Naive thymus-derived CD8-positive, alpha-beta T cell (primary cell): ENCODE results near the gene FBXO3. TPM values are rescaled to one million over a fixed set of nuclear protein-coding genes. Genes with fewer than 3 reads are reported as not detected.

Source experiments
- ATAC-seq, 2 donors: fragments of 150-1000 bp; cut with Tn5 transposase in 1 of 2; sonication (Bioruptor Pico), chemical (Tn5 transposase) in 1 of 2; 1 replicate in 1 of 2; 2 replicates in 1 of 2; pipeline ENCODE4 v1.10.0; 2021; ENCODE audit warnings: mild to moderate bottlenecking in 2 of 2, moderate library complexity in 2 of 2
- POLR2A ChIA-PET: fragments of 350-600 bp; sonication (Branson Sonifier 250); formaldehyde crosslinking; loops from one replicate; lab custom pipeline; 2021; ENCODE audit warnings: antibody characterized with exemption; lab: Charles Lee
- DNase-seq, 10 donors: peaks; one replicate each; pipeline versions ENCODE4 v3.0.0 to v3.0.0-alpha.2; 2020 to 2022
- H3K27ac Mint-ChIP-seq, 10 donors: one replicate each; pipeline ENCODE4 v1.8.0; 2020 to 2022; ENCODE audit warnings: mild to moderate bottlenecking in 10 of 10, mixed read lengths in 10 of 10, moderate library complexity in 4 of 10, inconsistent platforms in 1 of 10
- H3K27me3 Mint-ChIP-seq, 5 donors: one replicate each; pipeline ENCODE4 v1.8.0; 2021 to 2022; ENCODE audit warnings: mixed read lengths in 5 of 5
- H3K36me3 Mint-ChIP-seq, 3 donors: one replicate each; pipeline ENCODE4 v1.8.0; 2020 to 2022; ENCODE audit warnings: mixed read lengths in 3 of 3, mild to moderate bottlenecking in 2 of 3, inconsistent platforms in 1 of 3
- H3K4me1 Mint-ChIP-seq, 4 donors: one replicate each; pipeline ENCODE4 v1.8.0; 2021 to 2022; ENCODE audit warnings: mixed read lengths in 4 of 4
- H3K4me3 Mint-ChIP-seq, 10 donors: one replicate each; pipeline ENCODE4 v1.8.0; 2020 to 2022; ENCODE audit warnings: mild to moderate bottlenecking in 10 of 10, mixed read lengths in 10 of 10, moderate library complexity in 6 of 10, inconsistent platforms in 1 of 10
- H3K9me3 Mint-ChIP-seq, 9 donors: one replicate each; pipeline ENCODE4 v1.8.0; 2020 to 2022; ENCODE audit warnings: mixed read lengths in 9 of 9, mild to moderate bottlenecking in 3 of 9, inconsistent platforms in 1 of 9, moderate library complexity in 1 of 9
- polyA plus RNA-seq, 3 donors: library from polyadenylated mRNA; unstranded; fragments of 300-500 nt; fragmentation: Illumina TruSeq; gene quantifications; one replicate each; pipeline ENCODE4 v1.2.3, GENCODE V29; 2021
- total RNA-seq, 8 experiments: library from RNA in 2 of 8; stranded (reverse) in 2 of 8; gene quantifications; one replicate each; pipeline ENCODE4 v1.2.3 and lab custom pipeline; 2021 to 2026

Gene FBXO3
- total and polyA plus RNA-seq, 5 experiments from 2014 or later, result 23.6 to 52.1 (median 25.5) TPM

DNA sequence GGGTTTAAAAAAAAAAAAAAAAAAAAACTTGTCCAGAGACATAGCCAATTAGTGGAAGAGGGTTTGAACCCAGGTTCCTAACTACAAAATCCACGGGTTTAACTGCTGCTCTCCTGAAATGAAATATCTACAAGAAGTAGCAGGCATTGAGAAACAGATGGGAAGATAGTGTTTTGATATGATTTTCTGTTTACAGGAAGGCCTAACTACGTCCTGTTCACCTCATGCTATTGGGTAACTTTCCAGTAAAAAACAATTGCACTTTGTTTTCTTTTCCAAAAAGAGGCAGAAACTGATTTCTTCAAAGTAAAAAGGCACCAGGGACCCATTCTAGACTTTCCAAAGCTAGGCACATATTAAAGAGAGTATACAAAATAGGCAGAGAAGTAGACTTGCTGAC, 67.8 kb downstream of the FBXO3 start:
- no peaks in the 10 kb centered on the region for H3K9me3 Mint-ChIP-seq
- ATAC-seq, result no peak
- POLR2A ChIA-PET, result no interaction called here
- peaks cover 0 to 21% (median 6%) of the 10 kb centered on the region in 3 donors for H3K36me3 Mint-ChIP-seq
- peaks cover under 1 to 9% (median 5%) of the 10 kb centered on the region in 4 donors for H3K4me1 Mint-ChIP-seq
- H3K27me3 Mint-ChIP-seq, result no peaks in the 10 kb centered on the region
- DNase-seq, result no peak
- H3K27ac Mint-ChIP-seq, result no peak overlapping the region
- no peak overlapping the region for H3K4me3 Mint-ChIP-seq

DNA sequence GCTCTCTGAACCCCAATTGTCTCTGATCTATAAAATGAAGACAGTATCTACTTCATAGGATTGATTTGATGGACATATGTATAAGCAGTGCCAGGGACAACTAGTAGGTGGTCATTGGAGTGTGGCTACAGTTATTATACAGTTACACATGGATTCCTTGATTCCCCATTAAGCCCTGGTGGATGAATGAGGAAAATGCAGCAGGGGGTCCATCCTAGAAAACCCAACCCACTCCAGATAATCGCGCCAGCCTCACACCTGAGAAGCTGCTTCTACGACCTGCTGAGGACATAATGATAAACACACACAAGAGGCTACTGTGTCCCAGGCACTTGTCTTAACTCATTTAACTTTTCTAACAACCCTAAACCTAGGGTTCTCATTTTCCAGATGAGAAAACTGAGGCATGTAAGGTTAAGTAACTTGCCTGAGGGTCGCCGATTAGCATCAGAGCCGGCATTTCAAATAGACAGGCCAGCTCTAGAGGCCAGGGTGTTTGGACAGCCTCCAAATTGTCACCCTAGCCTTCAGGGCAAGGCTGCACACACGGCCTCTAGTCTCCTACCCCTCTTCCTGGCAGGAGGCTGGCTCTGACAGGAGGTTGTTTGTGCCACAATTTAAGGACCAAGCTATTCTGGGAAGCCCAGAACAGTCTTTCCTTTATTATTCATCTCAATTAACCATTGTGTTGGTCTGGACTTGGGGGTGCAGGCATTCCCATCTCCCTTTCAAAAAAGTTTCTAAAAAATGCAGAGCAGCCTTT, 69.9 kb downstream of the FBXO3 start:
- Mint-ChIP-seq H3K27ac (no peak overlapping the region), H3K36me3 (peaks cover 0 to 11% (median 6%) of the 10 kb centered on the region in 3 donors), H3K9me3 (no peaks in the 10 kb centered on the region), H3K27me3 (no peaks in the 10 kb centered on the region), H3K4me1 (peaks cover 12 to 24% (median 17%) of the 10 kb centered on the region in 4 donors), H3K4me3 (no peak overlapping the region)
- POLR2A ChIA-PET, result no interaction called here
- DNase-seq (no peak), ATAC-seq (no peak)

DNA sequence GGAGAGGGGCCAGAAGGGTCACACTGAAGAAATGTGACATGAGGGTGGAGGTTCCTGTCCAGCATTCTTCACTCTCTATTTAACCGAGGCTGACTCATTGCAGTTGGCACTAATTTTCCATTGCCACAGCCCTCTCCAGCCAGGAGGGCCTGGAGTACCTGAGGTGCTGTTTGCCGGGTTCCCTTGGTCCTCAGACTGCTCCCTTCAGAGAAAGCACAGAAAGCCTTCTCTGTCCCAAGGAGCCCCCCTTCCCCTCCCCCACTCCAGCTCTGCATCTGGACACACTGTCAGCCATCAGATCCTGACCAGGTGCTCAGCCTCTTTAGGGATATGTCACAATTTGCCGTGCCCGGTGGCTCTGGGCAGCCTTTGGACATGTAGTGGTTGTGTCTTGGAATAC, 70.5 kb downstream of the FBXO3 start:
- Mint-ChIP-seq H3K27ac (no peak overlapping the region), H3K4me3 (no peak overlapping the region), H3K9me3 (no peaks in the 10 kb centered on the region), H3K27me3 (no peaks in the 10 kb centered on the region), H3K36me3 (peaks cover 0 to 5% (median 4%) of the 10 kb centered on the region in 3 donors), H3K4me1 (peaks cover 12 to 24% (median 18%) of the 10 kb centered on the region in 4 donors)
- POLR2A ChIA-PET, result no interaction called here
- no peak for ATAC-seq
- no peak for DNase-seq

DNA sequence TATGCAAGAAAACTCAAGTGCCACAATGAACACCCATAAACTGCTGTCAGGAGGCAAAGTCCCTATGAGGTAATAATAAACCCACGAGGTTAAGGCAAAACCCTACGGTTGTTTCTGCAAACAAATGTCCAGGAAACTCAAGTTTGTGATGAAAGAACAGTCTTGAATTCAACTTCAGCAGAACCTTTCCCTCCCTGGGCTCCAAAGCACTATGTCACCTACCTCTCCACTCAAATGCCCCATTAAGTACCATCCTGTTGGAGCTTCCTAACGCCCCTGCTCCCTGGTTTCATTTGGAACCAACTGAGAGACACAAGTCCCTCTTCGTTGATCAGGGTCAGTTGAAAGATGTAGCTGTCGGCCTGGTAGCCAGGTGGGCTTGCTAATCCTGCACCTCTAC, 71.1 kb downstream of the FBXO3 start:
- Mint-ChIP-seq H3K36me3 (no peaks in the 10 kb centered on the region), H3K27me3 (peaks cover 0 to 2% (median 0%) of the 10 kb centered on the region in 5 donors), H3K4me1 (peaks cover 12 to 24% (median 18%) of the 10 kb centered on the region in 4 donors), H3K9me3 (no peaks in the 10 kb centered on the region), H3K27ac (no peak overlapping the region), H3K4me3 (no peak overlapping the region)
- ATAC-seq (no peak), DNase-seq (no peak)
- POLR2A ChIA-PET, result interaction anchor here (4.1 kb wide), 1 partner anchor 33 kb away, joined by 15 read pairs; the partner anchor contains the start of gene CD59

DNA sequence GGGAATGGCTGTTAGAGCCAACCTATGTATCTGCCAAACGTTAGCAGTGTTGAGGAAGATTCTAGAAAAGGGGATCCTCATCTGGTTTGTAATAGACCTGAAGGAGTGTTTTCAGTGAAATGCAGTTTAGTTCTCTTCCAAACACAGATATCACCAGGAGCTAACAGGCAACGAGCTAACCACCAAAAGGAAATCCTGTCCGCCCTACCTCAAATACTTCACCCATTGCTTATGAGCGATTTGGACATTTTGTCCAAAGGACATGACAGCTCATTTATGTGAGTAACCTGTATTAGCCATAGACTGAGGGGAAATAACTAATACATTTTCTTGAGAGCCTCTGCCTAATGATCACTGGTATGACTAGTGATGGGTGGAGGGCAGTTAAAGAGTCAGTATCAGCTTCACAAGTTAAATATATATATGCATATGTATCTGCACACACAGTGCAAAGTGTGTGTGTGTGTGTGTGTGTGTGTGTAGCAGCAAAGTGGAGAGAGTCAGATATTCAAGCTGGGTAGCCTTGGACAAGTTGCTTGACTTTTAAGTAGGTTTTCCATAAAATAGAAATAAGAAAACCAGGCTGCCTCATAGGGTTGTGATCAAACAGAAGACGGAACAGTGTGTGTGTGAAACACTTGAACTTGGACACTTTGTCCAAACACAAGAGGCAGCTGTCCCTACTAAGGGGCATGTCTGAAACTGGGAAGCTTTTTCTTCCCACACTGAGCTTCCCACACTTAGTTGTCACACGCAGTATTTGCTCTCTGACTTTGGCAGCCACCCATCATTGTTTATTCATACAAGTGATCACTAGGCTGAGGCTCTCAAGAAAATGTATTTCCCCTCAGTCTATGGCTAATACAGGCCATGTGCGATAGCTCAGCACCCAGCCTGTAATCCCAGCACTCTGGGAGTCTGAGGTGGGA, 72.8 kb downstream of the FBXO3 start:
- POLR2A ChIA-PET, result interaction anchor here (0.7 to 4.1 kb wide), 5 partner anchors 13 to 41 kb away, joined by 3 to 15 read pairs (median 4); partner anchors contain the start of gene CD59
- Mint-ChIP-seq H3K4me1 (peaks cover 14 to 28% (median 17%) of the 10 kb centered on the region in 4 donors), H3K36me3 (no peaks in the 10 kb centered on the region), H3K27ac (peak overlapping the region; percentile 23 to 89 (median 67)), H3K4me3 (peak overlapping the region; percentile 86 to 95 (median 92)), H3K9me3 (no peaks in the 10 kb centered on the region), H3K27me3 (peaks cover 0 to 5% (median 0%) of the 10 kb centered on the region in 5 donors)
- DNase-seq, result no peak
- ATAC-seq, result no peak

DNA sequence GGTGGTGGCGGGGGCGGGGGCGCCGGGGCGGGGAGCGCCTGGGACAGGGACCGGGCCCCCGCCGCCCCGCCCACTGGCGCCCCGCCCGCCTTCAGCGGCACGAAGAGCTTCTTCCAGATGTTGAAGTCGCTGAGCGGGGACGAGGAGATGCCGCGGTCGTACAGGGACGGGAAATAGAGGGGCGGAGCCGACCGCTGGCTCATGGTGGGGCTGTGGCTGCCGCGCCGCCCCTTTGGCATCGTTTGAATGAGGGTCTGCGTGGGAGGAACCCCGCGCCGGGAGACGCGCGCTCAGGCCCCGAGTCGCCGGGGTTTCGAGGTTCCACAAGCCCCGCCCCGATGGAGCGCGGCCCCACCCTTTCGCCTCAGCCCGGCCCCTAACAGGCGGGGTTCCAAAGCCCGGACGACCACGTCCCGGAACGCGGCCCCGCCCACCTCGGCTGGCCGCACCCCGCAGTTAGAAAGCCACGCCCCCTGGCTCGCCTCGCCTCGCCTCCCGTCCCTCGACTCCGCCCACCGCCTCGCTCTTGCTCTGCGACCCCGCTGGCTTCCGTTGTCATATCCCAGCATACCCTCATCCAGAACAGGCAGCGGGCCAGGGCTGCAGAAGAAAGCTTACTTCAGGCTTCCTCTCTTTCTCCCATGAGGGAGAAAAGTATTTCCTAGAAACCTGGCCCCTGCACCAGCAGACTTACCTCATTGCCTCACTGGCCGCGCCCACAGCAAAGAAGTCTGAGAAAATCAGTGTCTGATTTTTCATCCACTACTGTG, 73.6 kb downstream of the FBXO3 start, which contains the start of gene C11orf91:
TSS of gene C11orf91 (minus strand) at position 325 of the 770 bp plus-strand sequence. CDS start at position 239, 86 bp downstream.
- peak within 1 kb of the TSS; percentile 86 to 95 (median 92) for H3K4me3 Mint-ChIP-seq

DNA sequence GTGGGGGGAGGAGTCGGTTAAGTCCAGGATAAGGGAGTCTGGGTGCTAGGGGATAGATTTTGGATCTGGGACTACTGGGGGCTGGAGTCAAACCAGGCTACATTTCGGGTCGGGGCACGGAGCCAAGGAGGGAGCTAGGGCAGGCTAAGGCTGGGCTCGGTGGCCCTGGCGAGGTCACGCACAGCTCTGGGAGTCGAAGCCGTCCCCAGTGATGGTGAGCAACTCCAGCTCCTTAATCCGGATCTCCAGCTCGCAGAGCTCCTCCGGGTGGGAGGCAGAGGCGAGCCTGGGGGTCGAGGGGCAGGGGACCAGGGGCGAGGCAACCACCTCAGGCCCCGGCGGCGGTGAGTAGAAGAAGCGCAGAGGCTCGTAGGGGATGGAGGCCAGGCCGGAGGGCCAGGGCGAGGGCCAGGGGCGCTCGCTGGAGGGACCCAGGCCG, 74.2 kb downstream of the FBXO3 start:
- POLR2A ChIA-PET, result interaction anchor here (1.0 to 4.1 kb wide), 3 partner anchors 17 to 442 kb away, joined by 3 to 15 read pairs (median 3); partner anchors contain the start of gene CD59
- no peaks in the 10 kb centered on the region for H3K36me3 Mint-ChIP-seq
- DNase-seq (peak in 1 of 10 donors; percentile 6), ATAC-seq (no peak)
- H3K4me3 Mint-ChIP-seq, result peak overlapping the region; percentile 64 to 87 (median 77)
- peaks cover 0 to 10% (median 0%) of the 10 kb centered on the region in 5 donors for H3K27me3 Mint-ChIP-seq
- peak overlapping the region in 3 of 10 donors; percentile 20 to 52 (median 30) for H3K27ac Mint-ChIP-seq
- H3K9me3 Mint-ChIP-seq, result no peaks in the 10 kb centered on the region
- H3K4me1 Mint-ChIP-seq, result peaks cover 18 to 30% (median 20%) of the 10 kb centered on the region in 4 donors

More for the DNA sequence above, 73.6 kb downstream of the FBXO3 start, which contains the start of gene C11orf91:
- H3K27ac Mint-ChIP-seq, result peak within 1 kb of the TSS; percentile 48 to 89 (median 73)
- H3K9me3 Mint-ChIP-seq, result no peaks in the 10 kb centered on the region
- peaks cover 18 to 30% (median 20%) of the 10 kb centered on the region in 4 donors for H3K4me1 Mint-ChIP-seq
- peaks cover 0 to 10% (median 0%) of the 10 kb centered on the region in 5 donors for H3K27me3 Mint-ChIP-seq
- POLR2A ChIA-PET, result interaction anchor here (1.0 to 4.1 kb wide), 5 partner anchors 16 to 442 kb away, joined by 3 to 15 read pairs (median 4); partner anchors contain the start of gene CD59
- DNase-seq (peak; percentile 90 to 97 (median 95)), ATAC-seq (peak; percentile 90 to 91)
- no peaks in the 10 kb centered on the region for H3K36me3 Mint-ChIP-seq

DNA sequence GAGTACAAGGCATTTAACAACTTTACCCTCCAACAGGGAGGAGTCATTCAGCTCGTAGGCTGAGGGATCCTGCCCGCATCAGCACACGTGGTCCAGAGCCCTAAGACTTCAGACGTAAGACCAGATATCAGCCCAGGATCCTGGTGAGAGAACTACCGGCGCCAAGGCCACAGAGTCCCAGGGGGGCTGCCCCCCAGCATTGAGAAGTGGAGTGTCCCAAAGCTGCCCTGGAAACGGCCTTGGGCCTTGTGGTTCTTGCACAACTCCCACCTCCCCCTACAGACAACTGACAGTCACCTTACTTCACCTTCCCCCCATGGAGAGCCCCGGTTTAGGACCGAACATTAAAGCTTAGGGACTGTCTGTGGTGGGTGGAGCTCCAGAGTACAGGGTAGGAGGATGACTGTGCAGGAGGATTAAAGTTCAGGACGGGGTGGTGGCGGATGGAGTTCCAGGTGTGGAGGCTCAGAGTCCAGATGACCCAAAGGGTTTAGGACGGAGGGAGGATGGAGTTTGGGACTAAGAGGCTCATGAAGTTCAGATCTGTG, 74.7 kb downstream of the FBXO3 start:
- ATAC-seq, result no peak
- Mint-ChIP-seq H3K36me3 (no peaks in the 10 kb centered on the region), H3K4me3 (peak overlapping the region; percentile 64 to 87 (median 77)), H3K27me3 (peaks cover 0 to 10% (median 1%) of the 10 kb centered on the region in 5 donors), H3K4me1 (peaks cover 18 to 30% (median 20%) of the 10 kb centered on the region in 4 donors), H3K27ac (peak overlapping the region in 6 of 10 donors; percentile 20 to 81 (median 40)), H3K9me3 (no peaks in the 10 kb centered on the region)
- DNase-seq, result no peak
- POLR2A ChIA-PET, result interaction anchor here (4.1 kb wide), 1 partner anchor 37 kb away, joined by 15 read pairs; the partner anchor contains the start of gene CD59

DNA sequence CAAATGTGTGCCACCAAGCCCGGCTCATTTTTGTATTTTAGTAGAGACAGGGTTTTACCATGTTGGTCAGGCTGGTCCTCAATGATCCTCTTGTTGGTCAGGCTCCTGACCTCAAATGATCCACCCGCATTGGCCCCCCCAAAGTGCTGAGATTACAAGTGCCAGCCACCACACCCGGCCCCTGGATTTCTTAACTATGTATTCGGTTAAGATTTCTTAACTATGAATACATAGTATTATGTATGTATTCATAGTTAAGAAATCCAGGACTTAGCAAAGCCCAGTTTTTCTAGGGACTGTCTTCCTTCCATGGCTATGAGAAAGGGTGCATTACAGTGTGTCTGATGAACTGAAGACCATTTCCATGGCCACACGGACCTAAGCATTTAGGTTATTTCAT, 75.4 kb downstream of the FBXO3 start:
- POLR2A ChIA-PET, result no interaction called here
- H3K4me1 Mint-ChIP-seq, result peaks cover 18 to 30% (median 20%) of the 10 kb centered on the region in 4 donors
- H3K4me3 Mint-ChIP-seq, result peak overlapping the region in 2 of 10 donors; percentile 75 to 82
- H3K36me3 Mint-ChIP-seq, result no peaks in the 10 kb centered on the region
- H3K9me3 Mint-ChIP-seq, result no peaks in the 10 kb centered on the region
- no peak for ATAC-seq
- H3K27ac Mint-ChIP-seq, result no peak overlapping the region
- peaks cover 0 to 10% (median 3%) of the 10 kb centered on the region in 5 donors for H3K27me3 Mint-ChIP-seq
- DNase-seq, result no peak

DNA sequence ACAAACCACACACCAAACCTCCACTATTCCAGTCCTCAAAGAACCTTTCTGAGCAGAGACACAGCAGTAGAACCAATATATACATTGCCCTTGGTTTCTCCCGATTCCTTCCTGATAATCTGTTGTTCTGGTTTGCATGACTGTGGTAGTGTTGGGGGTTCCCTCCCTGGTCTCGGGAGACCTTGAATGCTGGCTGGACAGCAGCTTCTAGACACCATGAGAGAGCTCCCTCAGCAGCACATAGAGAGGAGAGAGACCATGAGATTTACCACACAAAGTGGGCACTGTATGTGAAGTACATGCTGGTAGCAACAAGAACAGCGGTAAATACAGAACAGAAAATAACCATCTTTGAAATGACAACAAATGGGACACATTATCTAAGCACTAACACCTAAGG, 76.3 kb downstream of the FBXO3 start:
- Mint-ChIP-seq H3K4me3 (no peak overlapping the region), H3K36me3 (no peaks in the 10 kb centered on the region), H3K27ac (no peak overlapping the region), H3K27me3 (peaks cover 0 to 10% (median 7%) of the 10 kb centered on the region in 5 donors), H3K4me1 (peaks cover 18 to 30% (median 20%) of the 10 kb centered on the region in 4 donors), H3K9me3 (no peaks in the 10 kb centered on the region)
- no peak for DNase-seq
- no peak for ATAC-seq
- POLR2A ChIA-PET, result no interaction called here
